WTC11 (cell line): ENCODE results near the gene NEK3. TPM values are rescaled to one million over a fixed set of nuclear protein-coding genes. Genes with fewer than 3 reads are reported as not detected.
"Not testable (repeated sequence)": the region's sequence is repeated elsewhere in the genome, so short reads cannot be mapped to it uniquely, and the experiment has no call there.

Source experiments
- ATAC-seq: fragments of 200-7000 bp; cut with Tn5 transposase; 2 replicates; pipeline ENCODE4 v1.10.0; 2021; ENCODE audit warnings: mild to moderate bottlenecking, moderate library complexity
- CTCF ChIA-PET: fragments of 300-600 bp; sonication (Branson Sonifier 250); formaldehyde crosslinking; loops from one replicate; lab custom pipeline; 2021; ENCODE audit warnings: antibody characterized with exemption; lab: Charles Lee
- POLR2A ChIA-PET: fragments of 350-600 bp; sonication (Branson Sonifier 250); formaldehyde crosslinking; loops from one replicate; lab custom pipeline; 2021; ENCODE audit warnings: antibody characterized with exemption; lab: Charles Lee
- DNase-seq: peaks from one replicate; pipeline ENCODE4 v3.0.0; 2021; ENCODE audit warnings: low spot score
- H3K27ac Mint-ChIP-seq: 2 replicates; pipeline ENCODE4 v1.8.0; 2021; ENCODE audit warnings: mixed read lengths
- H3K27me3 Mint-ChIP-seq: 2 replicates; pipeline ENCODE4 v1.8.0; 2021; ENCODE audit warnings: low read depth, mild to moderate bottlenecking, moderate library complexity, mixed read lengths
- H3K36me3 Mint-ChIP-seq: 2 replicates; pipeline ENCODE4 v1.8.0; 2021; ENCODE audit warnings: mixed read lengths
- H3K4me1 Mint-ChIP-seq: 2 replicates; pipeline ENCODE4 v1.8.0; 2022; ENCODE audit warnings: mixed read lengths
- H3K4me3 Mint-ChIP-seq: 2 replicates; pipeline ENCODE4 v1.8.0; 2021; ENCODE audit warnings: mild to moderate bottlenecking, moderate library complexity, mixed read lengths
- H3K9me3 Mint-ChIP-seq: 2 replicates; pipeline ENCODE4 v1.8.0; 2021; ENCODE audit warnings: mixed read lengths
- CREB1 ChIP-seq: sonication (generic); formaldehyde crosslinking; IDR thresholded peaks from 2 replicates; pipeline ENCODE4 v1.8.0; 2023; ENCODE audit warnings: mild to moderate bottlenecking, missing genetic modification reagents
- ELF4 ChIP-seq: sonication (generic); formaldehyde crosslinking; IDR thresholded peaks from 2 replicates; pipeline ENCODE4 v1.8.1; 2022; ENCODE audit warnings: low read depth, mild to moderate bottlenecking, moderate library complexity, missing genetic modification reagents
- ETV6 ChIP-seq: sonication (generic); formaldehyde crosslinking; IDR thresholded peaks from 2 replicates; pipeline ENCODE4 v1.8.1; 2022; ENCODE audit warnings: mild to moderate bottlenecking, missing genetic modification reagents
- FOXK1 ChIP-seq: sonication (generic); formaldehyde crosslinking; IDR thresholded peaks from 2 replicates; pipeline ENCODE4 v1.8.0; 2022; ENCODE audit warnings: mild to moderate bottlenecking, moderate library complexity, missing genetic modification reagents
- JUN ChIP-seq: sonication (generic); formaldehyde crosslinking; IDR thresholded peaks from 2 replicates; pipeline ENCODE4 v1.8.0; 2023; ENCODE audit warnings: mild to moderate bottlenecking, missing genetic modification reagents
- MXD4 ChIP-seq: fragments of 250-450 bp; sonication (Bioruptor Pico); IDR thresholded peaks from 2 replicates; pipeline ENCODE4 v1.8.0; 2021; ENCODE audit warnings: mild to moderate bottlenecking, moderate library complexity, borderline replicate concordance
- NFE2L1 ChIP-seq: sonication (generic); formaldehyde crosslinking; IDR thresholded peaks from 2 replicates; pipeline ENCODE4 v1.8.1; 2023; ENCODE audit warnings: missing genetic modification reagents
- NR1H2 ChIP-seq: sonication (generic); formaldehyde crosslinking; IDR thresholded peaks from 2 replicates; pipeline ENCODE4 v1.9.0; 2021; ENCODE audit warnings: mild to moderate bottlenecking, moderate library complexity, missing genetic modification reagents
- PRRX2 ChIP-seq: fragments of 250-450 bp; sonication (Bioruptor Pico); IDR thresholded peaks from 2 replicates; pipeline ENCODE4 v1.8.0; 2021; ENCODE audit warnings: mild to moderate bottlenecking
- RELA ChIP-seq: sonication (generic); formaldehyde crosslinking; IDR thresholded peaks from 2 replicates; pipeline ENCODE4 v1.8.1; 2022; ENCODE audit warnings: missing genetic modification reagents, mild to moderate bottlenecking, borderline replicate concordance
- SMAD4 ChIP-seq: sonication (generic); formaldehyde crosslinking; IDR thresholded peaks from 2 replicates; pipeline ENCODE4 v1.8.0; 2022; ENCODE audit warnings: mild to moderate bottlenecking, missing genetic modification reagents
- ZBTB21 ChIP-seq: sonication (generic); formaldehyde crosslinking; IDR thresholded peaks from 2 replicates; pipeline ENCODE4 v1.8.1; 2023; ENCODE audit warnings: mild to moderate bottlenecking, missing genetic modification reagents, borderline replicate concordance
- ZNF121 ChIP-seq: sonication (generic); formaldehyde crosslinking; IDR thresholded peaks from 2 replicates; pipeline ENCODE4 v1.8.0; 2023; ENCODE audit warnings: missing genetic modification reagents
- ZNF138 ChIP-seq: sonication (generic); formaldehyde crosslinking; conservative IDR thresholded peaks from 2 replicates; pipeline ENCODE4 v1.8.1; 2022; ENCODE audit warnings: mild to moderate bottlenecking, moderate library complexity, missing genetic modification reagents
- ZNF219 ChIP-seq: sonication (generic); formaldehyde crosslinking; IDR thresholded peaks from 2 replicates; pipeline ENCODE4 v1.8.0; 2023; ENCODE audit warnings: missing genetic modification reagents, mild to moderate bottlenecking, borderline replicate concordance
- ZNF263 ChIP-seq: sonication (generic); formaldehyde crosslinking; IDR thresholded peaks from 2 replicates; pipeline ENCODE4 v1.8.1; 2022; ENCODE audit warnings: low read depth, mild to moderate bottlenecking, moderate library complexity, missing genetic modification reagents
- ZNF671 ChIP-seq: fragments of 250-450 bp; sonication (Bioruptor Pico); IDR thresholded peaks from 2 replicates; pipeline ENCODE4 v1.8.0; 2021; ENCODE audit warnings: mild to moderate bottlenecking
- total RNA-seq: library from RNA; stranded (reverse); gene quantifications from 3 replicates; pipeline ENCODE4 v1.2.3, GENCODE V29; 2021
- TF ChIP-seq, protein P1 (sequence below): sonication (generic); formaldehyde crosslinking; conservative IDR thresholded peaks from 2 replicates; pipeline ENCODE4 v1.8.1; 2023; ENCODE audit warnings: mild to moderate bottlenecking, low read depth, missing genetic modification reagents, moderate library complexity
- TF ChIP-seq, protein P2 (sequence below): sonication (generic); formaldehyde crosslinking; IDR thresholded peaks from 2 replicates; pipeline ENCODE4 v1.8.0; 2022; ENCODE audit warnings: missing genetic modification reagents
- TF ChIP-seq, protein P3 (sequence below): sonication (generic); formaldehyde crosslinking; IDR thresholded peaks from 2 replicates; pipeline ENCODE4 v1.8.0; 2022; ENCODE audit warnings: mild to moderate bottlenecking, missing genetic modification reagents

NEK3 gene
- total RNA-seq, 1 experiment from 2014 or later, result 33.3 TPM

DNA sequence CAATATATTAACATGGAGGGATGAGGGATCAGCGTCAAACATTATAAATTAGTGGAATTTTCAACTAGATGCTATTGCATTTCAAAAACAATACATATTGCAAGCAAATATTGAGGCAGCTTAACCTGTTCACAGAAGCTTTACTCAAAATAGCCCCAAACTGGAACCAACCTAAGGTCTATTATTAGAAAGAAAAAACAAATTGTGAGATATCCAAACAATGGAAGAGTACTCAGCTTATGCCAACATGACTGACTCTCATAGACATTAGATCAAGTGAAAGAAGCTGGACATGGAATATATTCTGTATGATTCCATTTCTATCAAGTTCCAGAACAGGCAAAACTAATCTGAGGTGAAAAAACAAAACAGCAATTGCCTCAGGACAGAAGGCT is 27.6 kb upstream of the NEK3 start (continued):
- TF ChIP-seq NR1H2 (CRISPR knock-in tag), result no peak
- TF ChIP-seq, protein P1, sequence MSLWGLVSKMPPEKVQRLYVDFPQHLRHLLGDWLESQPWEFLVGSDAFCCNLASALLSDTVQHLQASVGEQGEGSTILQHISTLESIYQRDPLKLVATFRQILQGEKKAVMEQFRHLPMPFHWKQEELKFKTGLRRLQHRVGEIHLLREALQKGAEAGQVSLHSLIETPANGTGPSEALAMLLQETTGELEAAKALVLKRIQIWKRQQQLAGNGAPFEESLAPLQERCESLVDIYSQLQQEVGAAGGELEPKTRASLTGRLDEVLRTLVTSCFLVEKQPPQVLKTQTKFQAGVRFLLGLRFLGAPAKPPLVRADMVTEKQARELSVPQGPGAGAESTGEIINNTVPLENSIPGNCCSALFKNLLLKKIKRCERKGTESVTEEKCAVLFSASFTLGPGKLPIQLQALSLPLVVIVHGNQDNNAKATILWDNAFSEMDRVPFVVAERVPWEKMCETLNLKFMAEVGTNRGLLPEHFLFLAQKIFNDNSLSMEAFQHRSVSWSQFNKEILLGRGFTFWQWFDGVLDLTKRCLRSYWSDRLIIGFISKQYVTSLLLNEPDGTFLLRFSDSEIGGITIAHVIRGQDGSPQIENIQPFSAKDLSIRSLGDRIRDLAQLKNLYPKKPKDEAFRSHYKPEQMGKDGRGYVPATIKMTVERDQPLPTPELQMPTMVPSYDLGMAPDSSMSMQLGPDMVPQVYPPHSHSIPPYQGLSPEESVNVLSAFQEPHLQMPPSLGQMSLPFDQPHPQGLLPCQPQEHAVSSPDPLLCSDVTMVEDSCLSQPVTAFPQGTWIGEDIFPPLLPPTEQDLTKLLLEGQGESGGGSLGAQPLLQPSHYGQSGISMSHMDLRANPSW (CRISPR knock-in tag), result no peak

DNA sequence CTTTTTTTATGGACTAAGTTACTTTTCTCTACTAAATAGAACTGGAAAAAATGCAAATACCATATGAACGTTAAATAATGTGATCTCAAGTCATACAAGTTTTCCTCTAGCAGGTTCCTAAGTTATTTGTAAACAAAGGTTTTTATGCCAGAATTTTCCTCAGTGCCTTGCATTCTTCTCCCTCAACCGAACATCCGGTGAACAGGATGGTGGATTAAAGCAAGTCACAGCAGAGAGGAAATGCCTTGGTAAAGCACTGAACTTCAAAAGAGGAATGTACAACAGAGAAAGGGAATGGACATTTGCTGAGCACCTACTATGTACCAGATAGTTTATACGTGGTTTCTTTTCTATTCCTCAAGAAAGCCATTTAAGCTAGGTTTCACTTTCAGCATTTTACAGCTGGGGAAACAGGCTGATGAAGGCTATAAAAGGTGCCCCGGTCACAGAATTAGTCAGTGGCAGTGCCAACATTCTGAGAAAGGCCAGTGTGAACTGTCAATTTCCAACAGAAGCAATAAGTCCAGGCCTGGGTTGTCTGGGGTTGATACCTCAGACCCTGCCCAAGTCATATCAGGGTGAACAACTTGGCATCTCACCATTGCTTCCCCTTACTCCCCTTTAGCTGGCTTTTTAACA is 22.0 kb upstream of the NEK3 start:
- H3K4me3 Mint-ChIP-seq, DNase-seq, CTCF ChIA-PET, ATAC-seq, POLR2A ChIA-PET, H3K4me1 Mint-ChIP-seq, H3K27me3 Mint-ChIP-seq, H3K27ac Mint-ChIP-seq, H3K9me3 Mint-ChIP-seq: not testable (repeated sequence)
- peaks cover 32% of the 10 kb centered on the region for H3K36me3 Mint-ChIP-seq

DNA sequence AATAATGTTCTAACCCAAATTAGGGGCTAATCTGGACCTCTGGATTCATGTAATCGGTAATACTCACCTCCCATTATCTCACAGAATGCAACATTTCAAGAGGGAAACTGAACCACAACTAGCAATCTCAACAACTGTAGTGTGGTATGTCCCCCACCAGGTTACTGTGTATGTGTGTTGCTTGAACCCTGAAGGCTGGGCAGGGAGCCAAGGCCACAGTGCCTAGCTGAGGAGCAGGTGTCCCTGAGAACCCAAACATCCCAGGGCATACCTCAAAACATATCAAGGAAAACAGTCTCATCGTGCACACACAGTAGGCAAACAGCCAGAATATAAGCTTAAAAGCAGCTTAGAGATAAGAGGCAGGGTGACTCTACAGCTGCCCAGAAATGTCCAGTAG is 20.5 kb upstream of the NEK3 start:
- no peak overlapping the region for H3K4me3 Mint-ChIP-seq
- no peak for DNase-seq
- no peaks in the 10 kb centered on the region for H3K27me3 Mint-ChIP-seq
- H3K36me3 Mint-ChIP-seq, result peaks cover 33% of the 10 kb centered on the region
- no peaks in the 10 kb centered on the region for H3K4me1 Mint-ChIP-seq
- POLR2A ChIA-PET, result no interaction called here
- CTCF ChIA-PET, result no interaction called here
- no peak for ATAC-seq
- TF ChIP-seq ZNF138 (CRISPR knock-in tag), result no peak
- TF ChIP-seq RELA (CRISPR knock-in tag), result no peak
- TF ChIP-seq CREB1 (CRISPR knock-in tag), result no peak
- TF ChIP-seq ZBTB21 (CRISPR knock-in tag), result no peak
- no peak for TF ChIP-seq ETV6 (CRISPR knock-in tag)
- TF ChIP-seq SMAD4, result no peak
- no peak for TF ChIP-seq PRRX2 (CRISPR knock-in tag)
- TF ChIP-seq, protein P2, sequence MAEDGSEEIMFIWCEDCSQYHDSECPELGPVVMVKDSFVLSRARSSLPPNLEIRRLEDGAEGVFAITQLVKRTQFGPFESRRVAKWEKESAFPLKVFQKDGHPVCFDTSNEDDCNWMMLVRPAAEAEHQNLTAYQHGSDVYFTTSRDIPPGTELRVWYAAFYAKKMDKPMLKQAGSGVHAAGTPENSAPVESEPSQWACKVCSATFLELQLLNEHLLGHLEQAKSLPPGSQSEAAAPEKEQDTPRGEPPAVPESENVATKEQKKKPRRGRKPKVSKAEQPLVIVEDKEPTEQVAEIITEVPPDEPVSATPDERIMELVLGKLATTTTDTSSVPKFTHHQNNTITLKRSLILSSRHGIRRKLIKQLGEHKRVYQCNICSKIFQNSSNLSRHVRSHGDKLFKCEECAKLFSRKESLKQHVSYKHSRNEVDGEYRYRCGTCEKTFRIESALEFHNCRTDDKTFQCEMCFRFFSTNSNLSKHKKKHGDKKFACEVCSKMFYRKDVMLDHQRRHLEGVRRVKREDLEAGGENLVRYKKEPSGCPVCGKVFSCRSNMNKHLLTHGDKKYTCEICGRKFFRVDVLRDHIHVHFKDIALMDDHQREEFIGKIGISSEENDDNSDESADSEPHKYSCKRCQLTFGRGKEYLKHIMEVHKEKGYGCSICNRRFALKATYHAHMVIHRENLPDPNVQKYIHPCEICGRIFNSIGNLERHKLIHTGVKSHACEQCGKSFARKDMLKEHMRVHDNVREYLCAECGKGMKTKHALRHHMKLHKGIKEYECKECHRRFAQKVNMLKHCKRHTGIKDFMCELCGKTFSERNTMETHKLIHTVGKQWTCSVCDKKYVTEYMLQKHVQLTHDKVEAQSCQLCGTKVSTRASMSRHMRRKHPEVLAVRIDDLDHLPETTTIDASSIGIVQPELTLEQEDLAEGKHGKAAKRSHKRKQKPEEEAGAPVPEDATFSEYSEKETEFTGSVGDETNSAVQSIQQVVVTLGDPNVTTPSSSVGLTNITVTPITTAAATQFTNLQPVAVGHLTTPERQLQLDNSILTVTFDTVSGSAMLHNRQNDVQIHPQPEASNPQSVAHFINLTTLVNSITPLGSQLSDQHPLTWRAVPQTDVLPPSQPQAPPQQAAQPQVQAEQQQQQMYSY (CRISPR knock-in tag), result no peak
- no peak for TF ChIP-seq NFE2L1 (CRISPR knock-in tag)
- no peak for TF ChIP-seq ZNF671 (CRISPR knock-in tag)
- TF ChIP-seq MXD4 (CRISPR knock-in tag), result no peak
- TF ChIP-seq JUN (CRISPR knock-in tag), result no peak
- no peak for TF ChIP-seq NR1H2 (CRISPR knock-in tag)
- TF ChIP-seq FOXK1 (CRISPR knock-in tag), result no peak
- no peak for TF ChIP-seq ZNF121
- TF ChIP-seq ZNF219, result no peak
- TF ChIP-seq, protein P3, sequence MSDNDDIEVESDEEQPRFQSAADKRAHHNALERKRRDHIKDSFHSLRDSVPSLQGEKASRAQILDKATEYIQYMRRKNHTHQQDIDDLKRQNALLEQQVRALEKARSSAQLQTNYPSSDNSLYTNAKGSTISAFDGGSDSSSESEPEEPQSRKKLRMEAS (CRISPR knock-in tag), result no peak
- TF ChIP-seq ELF4 (CRISPR knock-in tag), result no peak
- TF ChIP-seq ZNF263 (CRISPR knock-in tag), result no peak
- no peaks in the 10 kb centered on the region for H3K9me3 Mint-ChIP-seq
- H3K27ac Mint-ChIP-seq, result no peak overlapping the region
